ENCODE results near the gene EPB41L1. TPM values are rescaled to one million over a fixed set of nuclear protein-coding genes. Genes with fewer than 3 reads are reported as not detected.

Gene EPB41L1
- total and polyA plus RNA-seq, 11 donors, result 7.1 to 29.8 (median 17.3) TPM

DNA sequence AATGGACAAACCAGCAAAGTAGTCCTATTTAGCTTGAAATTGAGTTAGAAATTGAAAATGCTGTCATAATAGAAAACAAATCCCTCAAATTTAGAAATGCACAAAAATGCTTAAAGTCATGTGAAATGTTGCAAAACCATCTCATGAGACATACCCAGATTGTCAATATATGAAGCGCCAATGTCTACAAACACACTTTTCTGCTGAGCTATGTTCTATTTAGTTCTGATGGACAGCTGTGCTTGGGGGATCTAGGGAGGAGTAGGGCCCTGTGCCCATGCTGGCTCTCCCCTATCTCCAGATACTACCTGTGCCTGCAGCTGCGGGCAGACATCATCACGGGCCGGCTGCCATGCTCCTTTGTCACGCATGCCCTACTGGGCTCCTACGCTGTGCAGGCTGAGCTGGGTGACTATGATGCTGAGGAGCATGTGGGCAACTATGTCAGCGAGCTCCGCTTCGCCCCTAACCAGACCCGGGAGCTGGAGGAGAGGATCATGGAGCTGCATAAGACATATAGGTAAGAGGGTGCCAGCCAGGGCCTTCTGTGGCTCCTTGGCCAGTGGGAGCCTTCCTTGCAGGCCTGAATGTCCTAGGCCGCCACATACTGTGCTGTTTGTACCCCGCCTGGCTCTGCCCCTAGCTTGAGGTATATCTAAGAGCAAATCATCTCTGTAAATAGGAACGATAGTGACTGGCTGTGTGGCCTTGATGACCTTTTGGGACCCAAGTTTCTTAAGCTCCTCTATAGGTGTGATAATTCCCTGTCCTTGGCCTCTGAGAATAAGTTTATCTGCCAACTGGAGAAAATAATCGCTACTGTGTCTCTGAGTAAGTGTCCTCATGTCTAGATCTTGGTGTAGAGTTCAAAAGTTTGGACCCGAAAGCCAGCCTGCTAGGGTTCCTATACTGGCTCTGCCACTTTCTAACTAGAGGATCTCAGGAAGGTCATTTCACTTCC lies 30.6 kb downstream of the EPB41L1 start:
- no peak for DNase-seq
- 94 to 96% (median 95%) methylated on average over 11 to 15 of the region's 15 CpGs for WGBS, 4 donors

GRCh38 chr20:36193977-36194712 lies 39.6 kb downstream of the EPB41L1 start:
- no peak for TF ChIP-seq POLR2A (IDR thresholded peaks at IDR 0.05)
- no peak for TF ChIP-seq CTCF (IDR thresholded peaks at IDR 0.05)
- DNase-seq (no peak), ATAC-seq (no peak)
- H3K36me3 ChIP-seq, result peaks cover 0 to 84% (median 20%) of the 10 kb centered on the region in 9 donors
- WGBS, 4 donors, result 91 to 97% (median 95%) methylated on average over 9 to 10 of the region's 10 CpGs
- no peaks in the 10 kb centered on the region for H3K27me3 ChIP-seq
- peaks cover 0 to 5% (median 0%) of the 10 kb centered on the region in 12 donors for H3K4me1 ChIP-seq
- H3K4me3 ChIP-seq, result no peak overlapping the region
- H3K9me3 ChIP-seq, result no peaks in the 10 kb centered on the region
- intact Hi-C loops (cut with DNase I), result loop anchor here in 1 of 10 donors (10.0 kb wide), 1 partner anchor 199 kb away; no protein-coding TSS in a partner anchor
- no peak overlapping the region for H3K27ac ChIP-seq

More for the DNA sequence above, 30.6 kb downstream of the EPB41L1 start:
- ATAC-seq, result no peak
- Histone ChIP-seq H3K4me3 (no peak overlapping the region), H3K27ac (no peak overlapping the region), H3K36me3 (peaks cover 0 to 79% (median 9%) of the 10 kb centered on the region in 9 donors), H3K4me1 (no peaks in the 10 kb centered on the region), H3K9me3 (no peaks in the 10 kb centered on the region), H3K27me3 (no peaks in the 10 kb centered on the region)
- intact Hi-C loops (cut with DNase I), result no loop called here
- TF ChIP-seq CTCF (IDR thresholded peaks at IDR 0.05) (no peak), POLR2A (IDR thresholded peaks at IDR 0.05) (no peak)

DNA sequence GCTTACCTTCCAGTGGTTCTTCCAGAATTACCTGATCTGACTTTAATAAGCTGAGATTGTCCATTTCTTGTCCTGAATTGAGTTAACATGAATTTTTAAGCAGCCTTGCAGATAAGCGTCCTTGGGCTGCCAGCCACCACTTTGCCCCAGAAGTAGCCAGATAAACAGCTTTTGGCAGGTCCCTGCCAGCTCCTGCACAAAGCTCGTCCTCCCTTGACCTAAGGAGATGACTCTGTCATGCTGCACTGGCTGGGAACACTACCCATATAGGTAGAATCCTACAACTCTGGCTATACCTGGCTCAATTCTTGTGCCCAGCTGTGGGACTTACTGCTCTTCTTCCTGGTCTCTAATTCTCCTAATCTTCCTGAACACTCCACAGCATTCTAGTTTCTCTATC lies 42.1 kb downstream of the EPB41L1 start:
- intact Hi-C loops (cut with DNase I), result loop anchor here in 7 of 10 donors (5.0 to 10.0 kb wide), 4 partner anchors 39 to 204 kb away; no protein-coding TSS in a partner anchor
- H3K27me3 ChIP-seq, result no peaks in the 10 kb centered on the region
- DNase-seq (no peak), ATAC-seq (peak in 3 of 4 donors; percentile 45 to 66 (median 55))
- 41 to 74% (median 47%) methylated on average over 2 of the region's 2 CpGs for WGBS, 4 donors
- H3K4me1 ChIP-seq, result peaks cover 0 to 6% (median 0%) of the 10 kb centered on the region in 12 donors
- H3K36me3 ChIP-seq, result peaks cover 0 to 62% (median 8%) of the 10 kb centered on the region in 9 donors
- H3K9me3 ChIP-seq, result no peaks in the 10 kb centered on the region
- H3K4me3 ChIP-seq, result no peak overlapping the region
- H3K27ac ChIP-seq, result no peak overlapping the region
- TF ChIP-seq POLR2A (IDR thresholded peaks at IDR 0.05), result no peak
- TF ChIP-seq CTCF (IDR thresholded peaks at IDR 0.05), result no peak

All from heart left ventricle (tissue), 16 donors.